Measurements from ENCODE around the gene DNAAF8.

The DNAAF8 gene

GRCh38 chr16:4692460-4693295 is 41.7 kb upstream of the DNAAF8 start:
- no peaks in the 10 kb centered on the region for H3K9me3 Mint-ChIP-seq
- peaks cover 11% of the 10 kb centered on the region for H3K4me1 Mint-ChIP-seq (ENCODE audit: low read depth)
- H3K27ac Mint-ChIP-seq: peak overlapping the region; percentile 85
- peak overlapping the region; percentile 84 for H3K4me3 Mint-ChIP-seq
- H3K36me3 Mint-ChIP-seq (ENCODE audit: low read depth): peaks cover 4% of the 10 kb centered on the region
- H3K27me3 Mint-ChIP-seq (ENCODE audit: low read depth): no peaks in the 10 kb centered on the region

GRCh38 chr16:4693296-4693955 is 40.9 kb upstream of the DNAAF8 start, which contains the start of gene NUDT16L1:
Gene NUDT16L1, plus strand, starts transcription at chr16:4693562. Its CDS starts 165 bp downstream, at chr16:4693727.
- peaks cover 11% of the 10 kb centered on the region for H3K4me1 Mint-ChIP-seq (ENCODE audit: low read depth)
- no peaks in the 10 kb centered on the region for H3K9me3 Mint-ChIP-seq
- H3K27me3 Mint-ChIP-seq (ENCODE audit: low read depth): no peaks in the 10 kb centered on the region
- H3K4me3 Mint-ChIP-seq: peak within 1 kb of the TSS; percentile 84
- peak within 1 kb of the TSS; percentile 85 for H3K27ac Mint-ChIP-seq
- peaks cover 4% of the 10 kb centered on the region for H3K36me3 Mint-ChIP-seq (ENCODE audit: low read depth)

DNA sequence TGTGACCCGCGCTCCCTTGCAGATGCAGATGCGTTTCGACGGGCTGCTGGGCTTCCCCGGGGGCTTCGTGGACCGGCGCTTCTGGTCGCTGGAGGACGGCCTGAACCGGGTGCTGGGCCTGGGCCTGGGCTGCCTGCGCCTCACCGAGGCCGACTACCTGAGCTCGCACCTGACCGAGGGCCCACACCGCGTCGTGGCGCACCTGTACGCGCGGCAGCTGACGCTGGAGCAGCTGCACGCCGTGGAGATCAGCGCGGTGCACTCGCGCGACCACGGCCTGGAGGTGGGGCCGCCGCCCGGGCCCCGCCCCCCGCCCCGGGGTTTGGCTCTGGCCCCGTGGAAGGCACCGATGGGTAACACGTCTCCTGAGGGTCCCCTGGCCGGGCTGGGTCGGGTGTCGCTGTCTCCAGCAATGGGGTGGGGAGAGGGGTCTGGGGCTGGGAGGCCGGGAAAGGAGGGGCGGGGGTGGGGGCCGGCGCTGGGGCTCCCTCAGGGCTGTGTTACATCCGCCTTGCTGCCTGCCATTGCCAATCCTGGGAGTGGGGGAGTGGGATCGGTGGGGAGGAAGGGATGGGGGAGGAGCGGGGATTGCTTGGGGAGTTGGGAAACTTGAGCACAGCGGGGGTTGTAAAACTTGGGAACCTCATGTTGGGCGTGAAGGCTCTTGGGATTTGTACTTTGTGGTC is 40.2 kb upstream of the DNAAF8 start:
- Mint-ChIP-seq H3K9me3 (no peaks in the 10 kb centered on the region), H3K36me3 (ENCODE audit: low read depth) (peaks cover 4% of the 10 kb centered on the region), H3K27ac (peak overlapping the region; percentile 62), H3K27me3 (ENCODE audit: low read depth) (no peaks in the 10 kb centered on the region), H3K4me1 (ENCODE audit: low read depth) (peaks cover 11% of the 10 kb centered on the region), H3K4me3 (peak overlapping the region; percentile 75)

- Mint-ChIP-seq H3K9me3 (no peaks in the 10 kb centered on the region), H3K4me1 (ENCODE audit: low read depth) (peaks cover 11% of the 10 kb centered on the region), H3K4me3 (peak overlapping the region; percentile 75), H3K27me3 (ENCODE audit: low read depth) (no peaks in the 10 kb centered on the region), H3K36me3 (ENCODE audit: low read depth) (peaks cover 8% of the 10 kb centered on the region), H3K27ac (peak overlapping the region; percentile 62)
Measured at GRCh38 chr16:4694642-4695451, 39.5 kb upstream of the DNAAF8 start.

DNA sequence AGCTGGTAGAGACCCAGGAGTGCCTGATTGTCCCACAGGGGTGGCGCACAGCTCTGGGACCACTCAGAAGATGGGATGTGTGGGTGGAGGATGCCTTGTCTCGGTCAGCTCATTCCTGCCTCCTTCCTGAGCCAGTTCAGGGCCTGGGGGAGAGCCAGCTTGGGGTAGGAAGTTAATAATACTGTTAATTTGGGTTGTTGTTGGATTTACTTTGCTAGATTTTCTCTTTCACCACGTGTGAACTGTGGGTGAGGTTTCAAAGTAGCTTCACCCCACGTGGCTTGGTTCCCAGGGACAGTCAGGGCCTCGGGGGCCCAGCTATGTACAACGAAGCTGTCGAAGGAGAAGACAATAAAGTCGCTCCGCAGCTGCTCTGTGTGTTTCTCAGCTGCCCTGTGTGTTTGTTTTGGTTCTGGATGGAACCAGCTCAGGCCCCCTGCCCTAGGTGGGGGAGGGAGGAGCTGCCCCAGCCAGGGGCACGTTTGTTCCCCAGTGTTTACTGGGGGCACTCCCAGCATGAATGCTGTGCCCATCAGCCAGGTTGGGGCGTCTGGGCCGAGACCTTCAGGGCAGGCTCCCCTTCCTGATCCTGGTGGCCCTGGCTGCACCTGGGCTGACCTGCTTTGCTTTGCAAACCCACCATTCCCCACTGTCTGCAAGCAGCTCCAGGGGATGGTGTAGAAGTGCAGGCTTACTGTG is 38.7 kb upstream of the DNAAF8 start:
- peak overlapping the region; percentile 75 for H3K4me3 Mint-ChIP-seq
- H3K9me3 Mint-ChIP-seq: no peaks in the 10 kb centered on the region
- peaks cover 15% of the 10 kb centered on the region for H3K4me1 Mint-ChIP-seq (ENCODE audit: low read depth)
- peaks cover 5% of the 10 kb centered on the region for H3K36me3 Mint-ChIP-seq (ENCODE audit: low read depth)
- no peak overlapping the region for H3K27ac Mint-ChIP-seq
- H3K27me3 Mint-ChIP-seq (ENCODE audit: low read depth): no peaks in the 10 kb centered on the region

GRCh38 chr16:4696172-4696904 is 38.0 kb upstream of the DNAAF8 start:
- H3K4me1 Mint-ChIP-seq (ENCODE audit: low read depth): peaks cover 13% of the 10 kb centered on the region
- no peaks in the 10 kb centered on the region for H3K9me3 Mint-ChIP-seq
- no peak overlapping the region for H3K27ac Mint-ChIP-seq
- H3K36me3 Mint-ChIP-seq (ENCODE audit: low read depth): peaks cover 5% of the 10 kb centered on the region
- H3K27me3 Mint-ChIP-seq (ENCODE audit: low read depth): no peaks in the 10 kb centered on the region
- no peak overlapping the region for H3K4me3 Mint-ChIP-seq

- H3K27ac Mint-ChIP-seq: no peak overlapping the region
- no peaks in the 10 kb centered on the region for H3K27me3 Mint-ChIP-seq (ENCODE audit: low read depth)
- no peaks in the 10 kb centered on the region for H3K9me3 Mint-ChIP-seq
- H3K4me1 Mint-ChIP-seq (ENCODE audit: low read depth): peaks cover 12% of the 10 kb centered on the region
- H3K4me3 Mint-ChIP-seq: no peak overlapping the region
- H3K36me3 Mint-ChIP-seq (ENCODE audit: low read depth): peaks cover 5% of the 10 kb centered on the region
Measured at GRCh38 chr16:4696905-4697847, 37.2 kb upstream of the DNAAF8 start.

DNA sequence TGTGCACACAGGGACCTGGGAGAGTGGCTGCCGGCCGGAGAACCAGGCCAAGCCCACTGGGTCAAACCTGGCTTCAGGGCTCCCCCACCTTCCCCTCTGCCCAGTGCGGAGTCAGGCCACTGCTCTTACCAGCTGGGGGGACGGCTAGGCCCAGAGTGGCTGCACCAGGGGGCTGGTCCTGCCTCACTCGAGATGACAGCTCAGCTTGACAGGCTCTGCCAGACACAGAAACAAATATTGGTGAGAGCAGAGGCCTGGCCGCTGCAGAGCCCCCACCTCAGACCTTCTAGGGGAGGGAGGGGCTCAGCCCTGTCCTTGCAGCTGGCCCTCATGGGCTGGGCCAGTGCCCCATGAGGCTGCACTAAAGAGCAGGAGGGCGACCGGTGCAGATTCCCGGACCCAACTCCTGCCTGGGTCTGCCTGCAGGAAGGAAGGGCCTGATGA is 36.5 kb upstream of the DNAAF8 start:
- H3K27me3 Mint-ChIP-seq (ENCODE audit: low read depth): no peaks in the 10 kb centered on the region
- peaks cover 12% of the 10 kb centered on the region for H3K4me1 Mint-ChIP-seq (ENCODE audit: low read depth)
- H3K27ac Mint-ChIP-seq: no peak overlapping the region
- H3K9me3 Mint-ChIP-seq: no peaks in the 10 kb centered on the region
- no peak overlapping the region for H3K4me3 Mint-ChIP-seq
- peaks cover 5% of the 10 kb centered on the region for H3K36me3 Mint-ChIP-seq (ENCODE audit: low read depth)

- Mint-ChIP-seq H3K27ac (no peak overlapping the region), H3K4me3 (no peak overlapping the region), H3K27me3 (ENCODE audit: low read depth) (no peaks in the 10 kb centered on the region), H3K4me1 (ENCODE audit: low read depth) (peaks cover 8% of the 10 kb centered on the region), H3K9me3 (no peaks in the 10 kb centered on the region), H3K36me3 (ENCODE audit: low read depth) (peaks cover 5% of the 10 kb centered on the region)
Measured at GRCh38 chr16:4698321-4699045, 35.9 kb upstream of the DNAAF8 start.

DNA sequence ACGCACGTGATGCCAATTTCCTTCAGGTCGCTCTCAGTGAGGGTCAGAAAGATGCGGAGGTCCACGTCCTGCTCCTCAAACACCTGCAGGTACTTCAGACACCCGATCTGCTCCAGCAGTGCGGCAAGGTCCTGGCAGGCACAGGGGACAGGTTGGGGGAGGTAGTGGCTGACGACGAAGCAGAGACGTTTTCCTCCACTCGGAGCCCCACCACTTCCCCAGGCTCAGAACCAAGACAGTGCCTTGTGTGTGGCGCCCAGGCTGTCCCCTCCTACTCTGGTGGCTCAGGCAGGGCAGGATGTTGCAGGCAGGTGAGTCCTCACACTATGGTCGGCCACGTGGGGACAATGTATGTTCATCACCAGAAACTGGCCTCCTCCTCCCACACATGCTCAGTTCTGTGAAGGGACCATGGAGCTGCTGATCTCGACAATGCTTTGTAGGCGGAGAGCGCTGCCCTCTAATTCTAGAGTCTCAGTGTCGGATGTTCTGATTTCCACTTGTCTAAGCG is 35.2 kb upstream of the DNAAF8 start:
- Mint-ChIP-seq H3K4me3 (no peak overlapping the region), H3K36me3 (ENCODE audit: low read depth) (peaks cover 5% of the 10 kb centered on the region), H3K9me3 (no peaks in the 10 kb centered on the region), H3K27ac (no peak overlapping the region), H3K4me1 (ENCODE audit: low read depth) (peaks cover 8% of the 10 kb centered on the region), H3K27me3 (ENCODE audit: low read depth) (no peaks in the 10 kb centered on the region)

GRCh38 chr16:4700380-4700996 is 33.8 kb upstream of the DNAAF8 start:
- Mint-ChIP-seq H3K4me1 (ENCODE audit: low read depth) (peaks cover 5% of the 10 kb centered on the region), H3K9me3 (no peaks in the 10 kb centered on the region), H3K4me3 (no peak overlapping the region), H3K27ac (no peak overlapping the region), H3K36me3 (ENCODE audit: low read depth) (peaks cover 3% of the 10 kb centered on the region), H3K27me3 (ENCODE audit: low read depth) (no peaks in the 10 kb centered on the region)

All from T-helper 1 cell treated with Interleukin-12 subunit alpha and Interleukin-12 subunit beta and Interleukin-4 antibody, amounts not matched to agents 30 μg/mL and 1 μg/mL, for 36 hours (primary cell).